Effector CD8-positive, alpha-beta T cell (primary cell): ENCODE data around the gene LRRTM2.
"Not testable (repeated sequence)": the region's sequence is repeated elsewhere in the genome, so short reads cannot be mapped to it uniquely, and the experiment has no call there.

Source experiments
- DNase-seq: peaks from one replicate; lab custom pipeline; 2025; lab: John Stamatoyannopoulos, UW

LRRTM2 gene

DNA sequence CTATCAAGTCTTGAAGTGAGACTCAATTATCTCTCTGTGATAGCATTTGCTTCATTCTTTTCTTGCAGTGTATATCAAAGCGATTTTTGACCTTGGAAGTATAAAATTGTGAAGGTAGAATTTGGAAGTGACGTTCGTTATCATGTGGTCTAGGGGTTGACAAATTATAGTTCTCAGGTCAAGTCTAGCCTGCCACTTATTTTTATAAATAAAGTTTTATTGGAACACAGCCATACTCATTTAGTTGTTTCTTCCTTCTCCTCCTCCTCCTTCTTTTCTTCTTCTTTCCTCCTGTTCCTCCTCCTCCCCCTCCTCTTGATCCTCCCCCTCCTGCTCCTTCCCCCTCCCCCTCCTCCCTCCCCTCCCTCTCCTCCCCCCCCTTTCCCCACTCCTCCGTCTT lies 38.0 kb downstream of the LRRTM2 start:
- no peak for DNase-seq

DNA sequence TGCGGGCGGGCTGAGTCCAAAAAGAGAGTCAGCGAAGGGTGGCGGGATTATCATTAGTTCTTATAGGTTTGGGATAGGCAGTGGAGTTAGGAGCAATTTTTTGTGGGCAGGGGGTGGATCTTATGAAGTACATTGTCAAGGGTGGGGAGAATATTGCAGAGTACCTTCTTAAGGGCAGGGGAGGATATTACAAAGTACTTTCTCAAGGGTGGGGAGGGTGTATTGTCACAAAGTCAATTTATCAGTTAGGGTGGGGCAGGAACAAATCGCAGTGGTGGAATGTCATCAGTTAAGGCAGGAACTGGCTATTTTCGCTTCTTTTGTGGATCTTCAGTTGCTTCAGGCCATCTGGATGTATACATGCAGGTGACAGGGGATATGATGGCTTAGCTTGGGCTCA lies 40.3 kb downstream of the LRRTM2 start:
- not testable (repeated sequence) for DNase-seq

DNA sequence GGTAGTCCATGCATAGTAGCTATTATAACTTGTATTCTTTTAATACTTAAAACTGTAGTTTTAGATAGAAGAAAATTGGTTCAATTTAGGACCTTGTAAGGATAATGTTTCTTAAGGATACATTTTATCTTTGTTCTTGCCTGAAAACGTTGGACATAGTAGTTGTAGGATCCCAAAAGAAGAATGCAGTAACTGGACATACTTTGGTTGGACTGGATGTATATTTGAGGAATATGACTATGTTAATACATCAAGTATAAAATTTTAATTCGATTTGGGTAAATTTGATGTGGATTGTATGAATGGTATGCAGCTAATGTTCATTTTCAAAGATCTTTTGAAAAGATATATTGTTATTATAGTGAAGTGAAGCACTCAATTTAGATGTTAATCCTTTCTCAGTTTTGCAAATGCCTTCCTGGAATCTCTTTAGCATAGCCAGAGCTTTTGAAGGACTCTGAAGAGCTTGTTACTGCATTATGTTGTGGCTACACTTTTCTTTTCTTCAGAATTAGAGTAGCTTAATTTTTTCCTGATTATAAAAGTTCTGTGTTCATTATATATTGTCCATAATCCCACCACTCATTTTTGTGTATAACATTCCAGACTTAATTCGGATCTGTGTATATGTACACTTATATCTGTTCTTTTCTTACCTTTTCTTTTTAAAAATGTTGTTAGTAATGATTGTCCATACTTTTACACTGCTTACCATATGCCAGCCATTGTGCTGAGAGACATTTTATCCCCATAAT lies 41.2 kb downstream of the LRRTM2 start:
- no peak for DNase-seq

DNA sequence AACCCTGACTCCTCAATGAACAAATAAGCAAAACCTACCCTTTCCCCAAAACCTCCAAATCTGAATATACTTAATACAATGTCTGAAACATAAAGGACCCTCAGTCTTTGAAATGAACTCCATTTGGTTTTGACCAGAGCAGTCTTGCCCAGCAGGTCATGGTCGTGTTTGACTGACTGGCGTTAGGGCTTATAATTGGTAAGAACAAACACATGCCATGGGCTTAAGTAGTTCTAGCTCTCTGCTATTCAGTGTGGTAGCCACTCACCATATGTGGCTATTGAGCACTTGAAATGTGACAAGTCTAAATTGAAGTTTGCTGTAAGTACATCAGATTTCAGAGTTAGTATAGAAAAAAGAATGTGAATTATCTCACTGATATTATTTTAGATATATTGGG lies 42.1 kb downstream of the LRRTM2 start:
- DNase-seq: no peak

DNA sequence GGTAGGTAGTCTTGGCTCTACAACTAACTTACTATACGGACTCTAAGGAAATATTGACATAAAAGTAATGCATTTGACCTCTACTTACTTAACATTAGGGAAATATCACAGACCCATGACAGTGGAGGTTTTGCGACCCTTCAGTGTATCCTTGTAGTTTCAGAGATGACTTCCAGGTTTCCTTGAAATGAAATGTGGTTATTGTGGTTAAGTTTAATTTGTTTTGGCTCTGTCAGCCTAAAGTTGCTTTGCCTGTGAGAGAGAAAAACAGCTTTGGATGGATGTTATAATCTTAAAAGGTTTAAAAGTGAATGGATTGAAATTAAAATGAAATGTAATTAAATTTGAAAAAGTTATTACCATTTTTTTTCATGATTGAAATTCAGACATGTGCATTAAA lies 42.9 kb downstream of the LRRTM2 start:
- DNase-seq: no peak

DNA sequence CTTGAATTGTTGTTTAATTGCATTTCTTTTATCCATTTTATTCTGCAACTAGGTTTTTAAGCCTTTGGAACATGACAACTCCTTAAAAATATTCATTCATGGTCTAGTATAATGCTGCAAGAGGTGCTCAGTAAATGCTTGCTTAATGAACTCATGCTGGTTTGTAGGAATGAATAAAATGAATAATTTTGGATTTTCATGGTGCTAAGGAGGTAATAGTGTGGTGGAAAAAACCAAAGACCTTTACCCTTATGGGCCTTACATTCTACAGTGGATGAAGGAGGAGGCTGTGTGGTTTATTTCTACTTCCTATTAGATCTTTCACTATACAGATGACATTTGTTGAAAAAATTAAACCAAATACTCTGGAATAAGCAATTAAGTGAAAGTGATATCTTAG lies 43.4 kb downstream of the LRRTM2 start:
- DNase-seq: no peak

DNA sequence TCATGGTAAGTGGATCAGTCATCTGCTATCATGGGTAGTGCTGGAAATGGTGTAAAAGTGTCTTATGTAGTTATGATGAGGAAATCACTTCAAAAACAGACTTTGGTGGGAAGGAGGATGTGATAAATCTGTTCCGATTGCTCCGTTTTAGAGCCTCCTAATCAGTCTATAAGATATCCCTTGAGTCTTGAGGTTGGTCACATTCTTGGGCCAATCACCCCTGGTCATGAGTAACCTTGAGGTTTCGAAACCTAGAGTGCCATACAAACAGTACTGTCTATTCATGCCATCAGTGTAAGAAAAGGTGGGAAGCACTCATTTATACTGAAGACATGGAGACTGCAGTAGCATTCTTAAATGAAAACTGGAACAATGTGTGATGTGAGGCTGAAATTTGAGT lies 45.8 kb downstream of the LRRTM2 start:
- no peak for DNase-seq

DNA sequence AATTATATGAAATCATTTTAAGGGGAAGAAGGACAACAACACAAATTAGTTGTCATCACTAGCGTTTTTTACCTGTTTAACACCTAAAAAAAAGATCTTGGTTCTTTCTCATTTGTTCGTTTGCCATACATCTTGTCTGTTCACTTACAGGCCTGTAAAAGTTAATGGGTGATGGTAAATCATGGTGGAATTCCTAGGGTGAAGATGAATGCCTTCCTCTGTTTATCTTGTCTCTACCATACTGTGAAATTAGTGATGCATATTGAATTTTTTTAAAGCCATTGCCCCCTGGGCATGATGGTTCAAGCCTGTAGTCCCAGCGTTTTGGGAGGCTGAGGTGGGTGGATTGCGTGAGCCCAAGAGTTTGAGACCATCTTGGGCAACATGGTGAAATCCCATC lies 46.6 kb downstream of the LRRTM2 start:
- no peak for DNase-seq

DNA sequence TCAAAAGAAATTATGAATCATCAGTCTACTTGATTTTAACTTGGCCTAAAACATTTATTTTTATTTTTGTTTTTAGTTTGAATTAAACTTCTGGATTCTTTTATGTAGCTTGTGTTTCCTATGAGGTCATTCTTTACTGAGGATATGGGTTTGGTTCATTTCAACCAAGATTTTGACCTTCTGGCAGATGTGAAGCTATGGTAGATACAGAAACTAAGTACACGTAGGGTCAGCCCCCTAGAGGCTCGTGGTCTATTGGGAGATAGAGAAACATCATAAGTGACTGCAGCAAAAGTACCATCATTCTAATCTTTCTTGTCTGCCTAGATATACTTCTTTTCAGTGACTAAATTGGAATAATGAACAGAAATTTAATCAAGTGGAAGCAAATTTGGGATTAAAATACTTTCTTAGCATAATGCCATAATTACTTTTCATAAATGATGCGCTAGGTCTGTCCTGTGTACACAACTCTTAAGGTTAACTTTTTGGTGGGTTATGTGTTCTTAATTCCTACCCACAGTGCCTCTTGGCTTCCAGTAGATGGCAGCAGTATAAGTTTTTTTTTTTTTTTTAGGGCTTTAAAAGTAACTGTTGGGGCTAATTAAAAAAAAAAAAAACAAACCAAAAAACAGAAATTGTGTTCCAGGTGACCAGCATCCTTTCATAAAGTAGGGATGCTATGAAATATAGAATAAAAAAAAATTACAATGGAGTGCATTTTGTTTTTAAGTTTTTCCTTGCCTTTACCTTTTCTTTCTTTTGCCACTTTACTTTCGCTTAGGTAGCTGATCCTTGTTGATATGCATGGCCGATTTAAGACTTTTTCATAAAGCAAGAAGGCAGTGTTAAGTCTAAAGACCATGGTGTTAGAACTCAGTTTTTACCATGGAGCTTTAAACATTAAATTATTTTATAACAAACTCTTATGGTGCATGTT lies 49.9 kb downstream of the LRRTM2 start:
- DNase-seq: no peak

DNA sequence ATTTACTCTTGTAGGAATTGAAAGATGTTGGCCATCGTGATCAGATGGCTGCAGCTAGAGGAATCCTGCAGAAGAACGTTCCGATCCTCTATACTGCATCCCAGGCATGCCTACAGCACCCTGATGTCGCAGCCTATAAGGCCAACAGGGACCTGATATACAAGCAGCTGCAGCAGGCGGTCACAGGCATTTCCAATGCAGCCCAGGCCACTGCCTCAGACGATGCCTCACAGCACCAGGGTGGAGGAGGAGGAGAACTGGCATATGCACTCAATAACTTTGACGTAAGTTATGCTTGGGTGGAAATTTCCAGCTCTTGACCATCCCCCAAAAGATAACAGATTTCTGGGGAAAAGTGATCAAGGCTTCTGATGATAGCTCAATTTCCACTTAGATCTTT lies 50.6 kb downstream of the LRRTM2 start:
- DNase-seq: no peak

DNA sequence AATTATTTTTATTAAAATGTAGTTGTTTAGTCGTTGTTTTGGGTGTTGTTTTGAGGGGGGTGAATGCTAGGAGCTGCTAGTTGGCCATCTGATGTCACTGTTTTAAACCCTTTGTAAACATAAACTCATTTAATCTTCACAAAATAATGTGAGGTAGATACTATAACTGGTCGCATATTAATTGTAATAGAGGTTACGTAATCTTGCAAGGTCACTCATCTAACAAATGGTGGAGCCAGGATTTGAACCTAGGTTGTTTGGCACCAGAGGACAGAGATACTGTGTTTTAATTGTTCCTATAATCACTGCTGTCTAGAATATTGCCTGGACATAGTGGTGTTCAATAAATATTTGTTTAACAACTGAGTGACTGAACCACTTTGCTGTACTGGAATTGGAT lies 54.4 kb downstream of the LRRTM2 start:
- DNase-seq: no peak

DNA sequence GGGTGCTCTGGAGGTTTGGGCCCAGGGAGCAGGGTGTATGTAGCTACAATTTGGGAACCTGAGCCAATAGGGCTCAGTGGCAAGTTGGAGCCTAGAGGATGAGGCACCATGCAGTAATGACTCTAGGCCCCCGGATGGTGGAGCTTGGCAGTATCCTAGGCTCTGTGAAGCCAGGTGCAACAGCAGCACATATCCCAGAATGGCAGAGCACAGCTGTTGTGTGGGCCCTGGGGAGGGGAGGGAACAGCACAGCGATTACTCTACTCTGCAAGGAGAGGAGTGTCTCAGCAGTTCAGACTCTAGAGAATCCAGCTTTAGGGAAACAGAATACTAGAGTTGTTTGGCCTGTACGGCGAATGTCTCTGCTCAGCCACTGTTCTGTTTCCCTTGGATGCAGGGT lies 56.1 kb downstream of the LRRTM2 start:
- DNase-seq: no peak
